GM11168 (cell line): ENCODE data around the gene SPATA2.

Source experiments
- in situ Hi-C: fragments of 300-500 bp; cut with MboI; formaldehyde crosslinking; loops from one replicate; pipeline ENCODE4 v1.12.0; 2022; ENCODE audit warnings: low sequenced_read_pairs; ENCODE audit not compliant: unreplicated experiment

The SPATA2 gene

DNA sequence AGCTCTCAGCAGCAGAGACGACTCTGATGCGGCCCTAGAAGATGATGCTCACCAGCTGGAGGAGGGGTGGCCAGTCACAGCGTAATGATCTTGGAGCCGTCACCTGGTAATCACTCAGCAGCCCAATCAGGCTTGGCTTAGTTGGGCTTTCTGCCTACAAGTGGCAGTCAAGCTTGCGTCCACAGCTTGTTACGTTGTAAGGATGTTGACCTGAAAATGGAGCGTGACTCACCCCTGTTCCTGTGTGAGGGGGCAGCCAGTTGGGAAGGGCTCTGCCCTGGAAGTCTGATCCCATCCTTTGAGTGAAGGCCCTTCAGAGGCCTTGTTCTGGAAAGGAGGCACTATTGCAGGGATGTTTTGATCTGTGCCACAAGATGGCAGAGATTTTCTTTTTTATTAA, 49.8 kb downstream of the SPATA2 start:
- in situ Hi-C loops, result loop anchor here (25.0 kb wide), 1 partner anchor 528 kb away; no protein-coding TSS in a partner anchor

DNA sequence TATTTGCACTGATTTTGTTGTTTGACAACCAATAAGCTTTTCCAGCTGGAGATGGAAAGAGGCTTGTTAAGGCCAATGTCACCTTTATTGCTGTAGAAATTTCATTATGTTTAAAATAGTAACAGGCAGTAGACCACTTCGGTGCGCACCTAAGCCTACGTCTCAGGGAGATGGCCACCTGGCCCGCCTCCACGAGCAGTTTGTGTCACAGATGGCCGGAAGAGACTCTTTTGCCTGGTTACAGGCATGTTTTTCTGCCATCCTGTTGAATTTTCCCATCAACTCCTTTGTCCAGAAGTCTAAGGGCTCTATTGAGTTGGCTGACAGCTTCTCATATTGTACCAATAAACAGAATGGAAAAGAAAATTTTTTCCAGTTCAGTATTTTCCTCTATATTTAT, 51.7 kb downstream of the SPATA2 start:
- in situ Hi-C loops, result loop anchor here (25.0 kb wide), 1 partner anchor 526 kb away; no protein-coding TSS in a partner anchor

DNA sequence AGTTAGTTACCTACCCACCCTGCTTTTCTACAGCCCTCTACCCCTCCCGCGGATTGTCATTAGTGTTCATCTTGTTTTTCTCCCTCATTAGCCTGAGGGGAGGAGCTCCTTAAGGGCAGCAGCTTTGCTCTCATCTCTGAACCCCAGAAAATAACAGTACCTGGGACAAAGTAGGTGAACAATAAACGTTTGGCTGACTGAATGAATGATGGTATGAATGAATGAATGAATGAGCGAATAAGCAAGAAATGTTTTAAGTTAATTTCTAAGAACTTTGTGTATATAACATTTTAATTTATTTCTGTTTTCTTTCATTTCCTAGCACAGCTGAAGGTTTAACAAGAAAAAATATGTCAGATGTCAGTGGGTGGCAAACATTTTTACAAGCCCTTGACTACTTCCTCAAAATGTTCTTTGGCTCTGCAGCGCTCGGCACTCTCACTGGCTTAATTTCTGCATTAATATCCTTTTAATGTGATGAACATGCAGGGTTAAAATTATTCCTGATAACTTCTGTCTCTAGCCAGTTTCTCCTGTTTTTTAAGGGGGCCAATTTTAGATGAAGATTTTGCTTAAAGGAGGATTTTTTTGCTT, 52.6 kb downstream of the SPATA2 start:
- in situ Hi-C loops, result loop anchor here (25.0 kb wide), 1 partner anchor 525 kb away; no protein-coding TSS in a partner anchor

DNA sequence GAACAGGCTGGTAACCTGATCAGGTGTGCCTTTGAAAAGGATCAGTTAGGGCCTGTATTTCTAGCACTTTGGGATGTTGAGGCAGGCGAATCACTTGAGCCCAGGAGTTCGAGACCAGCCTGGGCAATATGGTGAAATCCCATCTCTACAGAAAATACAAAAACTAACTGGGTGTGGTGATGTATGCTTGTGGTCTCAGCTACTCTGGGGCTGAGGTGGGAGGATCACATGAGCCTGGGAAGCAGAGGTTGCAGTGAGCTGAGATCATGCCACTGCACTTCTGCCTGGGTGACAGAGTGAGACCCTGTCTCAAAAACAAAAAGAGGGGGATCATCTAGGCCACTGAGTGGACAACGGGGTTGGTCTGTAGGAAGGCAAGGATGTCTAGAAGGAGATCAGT, 54.1 kb downstream of the SPATA2 start:
- in situ Hi-C loops, result loop anchor here (25.0 kb wide), 1 partner anchor 524 kb away; no protein-coding TSS in a partner anchor

DNA sequence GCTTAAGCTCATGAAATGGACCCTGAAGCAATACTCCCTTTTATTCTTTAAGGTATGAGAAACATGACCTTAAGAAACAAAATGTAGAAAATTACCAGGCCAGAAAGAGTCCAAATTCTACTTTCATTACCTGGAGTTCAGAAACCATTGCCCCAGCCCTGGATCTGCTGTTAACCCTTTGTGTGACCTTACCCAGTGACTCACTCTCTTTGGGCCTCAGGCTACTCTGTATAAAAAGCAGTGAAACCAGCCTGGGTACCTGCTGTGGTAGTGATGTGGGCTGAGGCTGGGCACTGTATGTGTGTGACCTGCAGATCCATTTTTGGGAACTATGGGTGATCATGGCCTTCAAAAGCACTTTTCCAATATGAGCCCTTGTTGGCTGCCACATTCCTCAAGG, 55.5 kb downstream of the SPATA2 start:
- in situ Hi-C loops, result loop anchor here (10.0 to 25.0 kb wide), 2 partner anchors 315 to 523 kb away; no protein-coding TSS in a partner anchor

DNA sequence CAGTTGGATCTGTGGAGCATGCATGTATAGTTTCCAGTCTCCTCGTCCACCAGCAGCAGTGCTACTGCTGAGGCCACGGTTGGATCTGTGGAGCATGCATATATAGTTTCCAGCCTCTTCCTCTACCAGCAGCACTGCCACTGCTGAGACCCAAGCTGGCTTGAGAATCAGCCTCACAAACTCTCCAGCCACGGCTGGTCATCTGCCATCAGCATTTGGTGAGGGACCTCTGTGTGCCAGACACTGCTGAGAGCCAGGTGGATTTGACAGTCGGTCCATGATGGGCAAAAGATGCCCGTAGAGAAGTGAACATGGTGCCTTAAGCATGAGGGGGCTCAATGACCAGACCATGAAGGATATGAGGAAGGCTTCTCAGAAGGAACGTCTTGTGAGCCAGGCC, 56.3 kb downstream of the SPATA2 start:
- in situ Hi-C loops, result loop anchor here (10.0 to 25.0 kb wide), 2 partner anchors 314 to 522 kb away; no protein-coding TSS in a partner anchor

DNA sequence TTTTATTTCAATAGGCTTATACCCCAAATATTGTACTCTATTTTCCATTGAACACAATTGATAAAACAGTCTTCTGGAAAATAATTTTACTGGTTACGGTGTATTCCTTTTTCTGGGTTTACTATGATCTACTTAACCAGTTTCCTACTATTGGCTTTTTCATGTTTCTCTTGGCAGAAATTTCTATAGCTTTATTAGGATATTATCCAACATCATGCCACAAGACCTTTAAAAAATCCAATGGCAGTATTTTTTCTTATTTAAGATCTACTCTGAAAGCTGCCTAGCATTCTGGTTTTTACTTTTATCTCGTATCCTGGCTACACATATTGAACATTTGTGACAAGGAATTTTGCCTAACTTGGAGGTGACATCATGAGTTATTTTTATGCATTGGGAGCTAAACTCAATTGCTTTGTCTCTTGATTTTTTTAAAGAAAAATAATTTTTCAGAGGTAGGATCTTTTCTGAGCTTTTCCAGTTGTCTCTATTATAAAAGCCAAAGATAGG, 57.2 kb downstream of the SPATA2 start:
- in situ Hi-C loops, result loop anchor here (10.0 to 25.0 kb wide), 2 partner anchors 313 to 521 kb away; no protein-coding TSS in a partner anchor

DNA sequence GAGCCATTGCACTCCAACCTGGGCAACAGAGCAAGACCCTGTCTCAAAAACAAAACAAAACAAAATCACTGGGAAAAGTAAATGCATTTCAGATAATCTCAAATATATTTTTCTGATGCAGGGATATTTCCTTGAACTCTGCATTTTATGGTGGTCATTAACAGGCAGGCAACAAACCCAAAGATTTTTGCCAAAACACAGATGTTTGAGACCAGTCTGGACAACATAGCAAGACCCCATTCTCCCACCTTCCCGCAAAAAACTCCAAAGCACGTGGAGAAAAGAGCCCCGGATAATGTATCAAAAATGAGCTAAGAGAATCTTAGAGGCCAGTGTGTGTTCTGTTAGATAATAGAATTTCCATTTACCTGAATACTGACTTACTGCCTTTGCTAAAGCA, 58.4 kb downstream of the SPATA2 start:
- in situ Hi-C loops, result loop anchor here (10.0 to 25.0 kb wide), 2 partner anchors 312 to 520 kb away; no protein-coding TSS in a partner anchor

DNA sequence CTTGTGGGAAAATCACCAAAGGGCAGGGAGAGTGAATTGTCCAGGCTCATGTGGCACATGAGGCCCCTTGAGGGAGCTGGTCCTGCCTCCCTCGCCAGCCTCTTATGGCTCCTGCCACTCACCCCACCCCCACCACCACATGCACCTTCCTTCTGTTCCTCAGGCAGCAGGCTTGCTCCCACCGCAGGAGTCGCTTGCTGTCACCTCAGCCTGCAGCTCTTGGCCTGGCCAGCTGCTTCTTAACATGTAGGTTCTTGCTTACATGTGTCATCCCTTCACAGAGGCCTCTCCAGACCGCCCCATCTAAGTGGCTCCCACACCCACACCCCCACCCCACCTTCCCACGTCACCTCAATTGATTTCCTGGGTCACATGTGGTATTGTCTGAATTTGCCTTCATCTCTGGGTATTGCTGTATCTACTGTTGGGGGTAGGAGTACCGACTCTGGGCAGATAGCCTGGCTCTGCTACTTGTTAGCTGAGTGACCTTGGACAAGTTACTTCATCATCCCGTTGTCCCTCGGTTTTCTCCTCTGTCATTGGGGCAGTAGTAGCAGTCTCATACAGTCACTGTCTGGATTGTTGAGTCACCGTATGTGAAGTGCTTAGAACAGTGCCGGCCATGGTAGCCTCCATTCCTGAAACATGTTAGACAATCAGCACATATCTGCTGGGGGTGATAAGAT, 61.0 kb downstream of the SPATA2 start:
- in situ Hi-C loops, result loop anchor here (10.0 to 25.0 kb wide), 2 partner anchors 310 to 517 kb away; no protein-coding TSS in a partner anchor

DNA sequence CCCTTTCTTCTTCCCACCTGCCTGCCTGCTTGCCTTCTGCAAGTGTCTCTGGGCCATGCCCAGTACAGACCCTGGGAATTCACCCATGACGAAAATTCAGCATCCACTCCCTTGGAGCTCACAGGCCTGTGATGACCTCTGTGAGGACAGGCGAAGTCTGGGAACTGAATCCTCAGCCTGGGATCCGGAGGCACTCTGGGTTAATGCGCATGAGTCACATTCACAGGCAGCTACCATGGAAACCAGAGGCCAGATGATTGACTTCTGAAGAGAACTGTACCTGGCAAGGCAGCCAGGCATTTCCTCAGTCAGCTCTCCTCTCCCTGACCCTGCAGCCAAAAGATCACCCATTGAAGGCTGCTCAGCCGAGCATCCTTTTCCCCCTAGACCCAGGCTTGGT, 61.7 kb downstream of the SPATA2 start:
- in situ Hi-C loops, result loop anchor here (10.0 to 25.0 kb wide), 2 partner anchors 309 to 516 kb away; no protein-coding TSS in a partner anchor
